NK-92 (cell line): ENCODE measurements around the gene GPM6B.

ENCODE experiments used
- DNase-seq: peaks from one replicate; lab custom pipeline; 2025; ENCODE audit not compliant: unreplicated experiment; lab: John Stamatoyannopoulos, UW

The GPM6B gene, protein sequence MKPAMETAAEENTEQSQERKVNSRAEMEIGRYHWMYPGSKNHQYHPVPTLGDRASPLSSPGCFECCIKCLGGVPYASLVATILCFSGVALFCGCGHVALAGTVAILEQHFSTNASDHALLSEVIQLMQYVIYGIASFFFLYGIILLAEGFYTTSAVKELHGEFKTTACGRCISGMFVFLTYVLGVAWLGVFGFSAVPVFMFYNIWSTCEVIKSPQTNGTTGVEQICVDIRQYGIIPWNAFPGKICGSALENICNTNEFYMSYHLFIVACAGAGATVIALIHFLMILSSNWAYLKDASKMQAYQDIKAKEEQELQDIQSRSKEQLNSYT

DNA sequence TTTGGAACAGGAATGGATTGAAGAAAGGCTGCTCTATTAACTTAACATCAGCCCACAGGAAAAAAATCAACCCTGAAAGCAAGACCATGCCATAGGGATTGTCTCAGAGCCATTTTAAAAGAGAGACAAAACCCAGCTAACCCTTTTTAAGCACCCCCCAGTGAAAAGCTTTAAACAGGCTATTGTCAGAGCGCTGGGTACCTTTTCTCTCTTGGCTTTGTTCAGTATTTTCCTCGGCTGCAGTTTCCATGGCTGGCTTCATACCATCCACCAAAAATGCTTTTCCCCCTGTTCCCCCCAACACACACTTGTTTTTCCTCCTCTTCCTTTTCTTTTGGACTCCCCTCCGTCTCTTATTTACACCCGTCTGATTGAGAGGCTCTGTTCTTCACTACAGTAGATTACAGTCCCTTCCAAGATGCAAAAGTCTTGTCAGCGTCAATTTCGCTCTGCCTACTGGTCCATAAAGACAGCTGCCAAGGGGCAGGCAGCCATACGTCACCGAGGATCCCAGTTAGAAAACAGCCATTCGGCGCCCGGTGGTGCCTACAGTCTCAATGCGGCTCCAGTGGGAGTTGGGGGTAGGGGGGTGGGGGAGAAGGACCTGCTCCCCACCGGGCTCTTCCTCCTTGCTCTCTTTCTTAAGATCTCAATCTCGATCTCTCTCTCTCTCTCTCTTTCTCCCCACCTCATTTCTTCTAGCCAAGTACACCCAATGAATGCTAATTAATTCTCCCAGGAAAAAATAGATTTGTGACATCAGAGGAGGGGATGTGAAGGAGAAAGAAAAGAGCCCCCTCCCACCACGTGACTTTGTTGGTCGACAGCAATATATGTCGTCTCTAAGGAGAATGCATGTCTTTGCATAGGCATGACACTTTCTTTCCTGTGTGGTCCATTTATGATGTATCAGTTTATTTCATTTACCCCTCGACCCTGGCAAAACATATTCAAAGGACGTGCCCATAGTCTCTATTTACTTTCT lies at the start of gene GPM6B:
TSS of gene GPM6B (minus strand) at position 451 of the 985 bp plus-strand sequence. CDS start at position 262, 189 bp downstream.
- no peak for DNase-seq

DNA sequence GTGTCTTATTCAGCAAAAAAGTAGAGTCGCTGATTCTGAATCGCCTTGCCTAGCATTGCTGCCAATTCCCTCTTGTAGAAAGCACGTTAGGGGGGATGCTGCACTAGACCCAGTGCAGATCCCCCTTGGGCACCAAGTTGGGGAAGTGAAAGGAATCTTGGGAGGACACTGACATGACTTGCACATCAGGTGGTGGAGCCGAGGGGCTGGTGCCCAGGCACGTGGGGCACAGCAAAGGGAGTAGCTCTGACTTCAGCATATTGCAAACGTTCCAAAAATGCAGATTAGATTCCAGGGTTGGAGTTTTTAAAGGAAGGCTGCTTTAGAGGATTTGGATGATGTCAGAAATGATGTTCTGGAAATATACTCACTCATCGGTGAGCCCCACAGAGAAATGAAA lies 47.4 kb upstream of the GPM6B start:
- no peak for DNase-seq

DNA sequence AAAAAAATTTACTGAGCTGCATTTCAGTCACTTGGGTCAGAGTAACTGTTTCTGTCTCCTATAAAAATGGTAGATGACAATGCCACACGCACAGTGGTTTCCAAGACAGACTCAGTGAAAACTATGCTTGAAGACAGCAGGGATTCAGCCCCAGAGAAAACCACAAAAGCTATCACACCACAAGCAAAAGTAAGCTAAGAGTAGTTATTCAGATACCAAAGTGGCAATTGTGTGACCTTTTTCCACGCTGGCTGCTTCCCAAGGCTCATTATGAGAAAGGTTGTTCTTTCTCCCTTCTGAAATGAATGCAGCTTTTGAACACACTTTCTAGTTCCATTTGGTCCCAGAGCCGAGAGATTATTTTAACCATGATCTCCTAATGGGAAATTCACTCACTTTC lies 46.4 kb upstream of the GPM6B start:
- no peak for DNase-seq

DNA sequence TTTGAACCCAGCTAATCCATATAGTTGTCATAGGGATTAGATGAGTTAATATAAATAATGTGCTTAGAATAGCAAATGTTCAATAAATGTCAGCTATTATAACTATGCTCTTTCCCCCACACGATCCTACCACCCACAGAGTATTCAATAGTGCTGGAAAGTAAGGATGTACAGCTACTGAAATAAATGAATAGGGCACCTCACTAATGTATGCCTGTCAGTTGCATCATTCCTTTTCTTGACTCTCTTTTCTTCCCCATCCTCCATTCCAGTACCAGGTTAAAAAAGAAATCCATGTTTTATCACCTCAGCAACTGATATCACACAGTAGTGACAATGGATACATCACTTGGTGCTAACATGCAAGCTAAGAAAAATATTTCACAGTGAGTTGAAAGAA lies 42.8 kb upstream of the GPM6B start:
- DNase-seq, result no peak

DNA sequence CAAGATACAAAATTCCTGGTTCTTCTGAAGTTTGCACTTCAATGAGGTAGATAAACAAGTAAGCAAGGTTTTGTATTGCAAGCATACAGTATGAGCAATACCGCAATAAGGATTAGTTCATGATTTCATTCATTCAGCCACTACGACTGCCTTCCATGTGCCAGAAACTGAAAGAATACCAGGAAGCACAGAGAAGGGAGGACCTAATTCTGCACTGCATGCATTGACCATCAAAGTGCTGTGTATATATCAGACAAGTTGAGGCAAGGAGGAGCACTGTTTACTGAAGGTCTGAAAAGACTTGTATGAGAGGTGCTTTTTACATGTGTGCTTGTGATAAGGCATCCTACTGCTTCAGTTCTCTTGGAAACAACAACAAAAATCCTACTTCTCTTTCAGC lies 40.9 kb upstream of the GPM6B start:
- DNase-seq, result no peak

DNA sequence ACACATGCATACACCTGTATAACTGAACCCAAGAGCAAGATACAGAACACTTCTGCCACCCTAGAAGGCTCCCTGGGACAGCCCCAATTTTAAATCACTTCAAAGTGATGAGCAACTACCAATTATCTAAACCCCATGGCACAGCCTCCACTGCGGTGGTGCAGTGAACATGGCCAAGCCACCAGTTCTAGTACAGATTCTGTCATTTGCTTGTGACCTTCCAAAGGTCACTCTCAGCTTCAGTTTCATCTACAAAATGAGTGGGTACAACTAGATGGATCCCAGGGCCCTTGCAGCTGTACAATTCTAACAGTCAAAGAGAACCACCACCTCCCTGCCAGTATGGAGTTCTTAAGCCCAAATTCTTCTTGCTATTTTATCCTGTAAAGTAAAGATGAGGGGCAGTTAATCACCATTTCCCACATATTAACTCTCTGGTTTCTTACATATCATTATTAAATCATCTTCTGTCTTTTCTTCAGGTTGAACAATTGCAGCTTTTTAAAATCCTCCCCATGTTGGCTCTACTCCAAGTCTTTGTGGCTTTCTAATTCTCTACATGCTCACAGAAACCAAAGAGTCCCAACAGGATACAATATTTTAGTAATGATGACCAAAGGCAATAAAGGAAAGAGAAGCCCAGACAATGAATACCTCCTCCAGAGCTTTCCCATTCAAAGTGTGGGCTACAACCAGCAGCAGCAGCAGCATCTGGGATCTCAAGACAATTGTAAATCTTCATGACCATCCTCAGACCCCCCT lies 39.0 kb upstream of the GPM6B start:
- no peak for DNase-seq

DNA sequence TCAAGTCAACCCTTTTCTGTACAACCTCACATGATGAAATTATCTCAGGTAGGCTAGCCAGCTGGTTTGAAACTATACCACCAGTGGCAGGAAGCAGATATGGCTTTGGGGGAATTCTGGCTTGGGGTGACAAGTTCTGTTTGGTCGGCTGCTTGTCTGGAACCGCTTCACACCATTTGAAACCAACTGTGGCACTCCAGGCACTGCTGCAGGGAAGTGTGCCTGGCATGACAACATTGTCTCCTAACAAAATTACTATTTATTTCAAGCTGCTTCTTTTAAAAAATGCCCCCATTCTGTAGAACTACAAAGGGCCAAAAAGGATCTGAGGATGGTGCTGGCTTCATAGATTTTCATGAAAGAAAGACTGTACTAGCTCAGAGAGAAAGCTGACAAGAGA lies 37.1 kb upstream of the GPM6B start:
- no peak for DNase-seq

DNA sequence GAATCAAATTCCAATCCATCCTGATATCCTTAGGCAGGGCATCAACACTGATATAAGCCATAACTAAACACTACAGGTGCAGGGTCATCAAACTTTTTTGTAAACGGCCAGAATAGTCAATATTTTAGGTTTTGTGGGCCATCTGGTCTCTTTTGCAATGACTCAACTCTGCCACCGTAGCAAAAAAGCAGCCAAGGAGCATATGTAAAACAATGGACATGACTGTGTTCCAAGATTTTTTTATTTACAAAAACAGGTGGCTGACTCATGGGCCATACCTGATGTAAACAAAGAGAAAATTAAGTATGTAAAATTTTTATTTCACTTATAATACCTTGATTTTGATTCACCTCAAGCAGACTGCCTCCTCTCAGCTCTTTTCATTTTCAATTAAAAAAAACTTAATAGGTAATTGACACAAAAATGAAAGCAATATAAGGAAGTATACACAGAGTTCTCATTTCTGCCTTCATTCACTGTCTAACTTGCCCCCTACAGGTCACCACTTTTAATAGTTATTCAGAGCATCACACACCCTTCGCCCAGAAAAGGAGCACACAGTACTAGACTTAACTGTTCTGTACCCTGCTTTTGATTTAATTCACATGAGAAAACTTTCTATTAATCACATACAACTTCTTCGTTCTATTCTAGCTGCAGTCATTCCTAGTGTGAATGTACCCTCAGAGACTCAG lies 35.3 kb upstream of the GPM6B start:
- no peak for DNase-seq

DNA sequence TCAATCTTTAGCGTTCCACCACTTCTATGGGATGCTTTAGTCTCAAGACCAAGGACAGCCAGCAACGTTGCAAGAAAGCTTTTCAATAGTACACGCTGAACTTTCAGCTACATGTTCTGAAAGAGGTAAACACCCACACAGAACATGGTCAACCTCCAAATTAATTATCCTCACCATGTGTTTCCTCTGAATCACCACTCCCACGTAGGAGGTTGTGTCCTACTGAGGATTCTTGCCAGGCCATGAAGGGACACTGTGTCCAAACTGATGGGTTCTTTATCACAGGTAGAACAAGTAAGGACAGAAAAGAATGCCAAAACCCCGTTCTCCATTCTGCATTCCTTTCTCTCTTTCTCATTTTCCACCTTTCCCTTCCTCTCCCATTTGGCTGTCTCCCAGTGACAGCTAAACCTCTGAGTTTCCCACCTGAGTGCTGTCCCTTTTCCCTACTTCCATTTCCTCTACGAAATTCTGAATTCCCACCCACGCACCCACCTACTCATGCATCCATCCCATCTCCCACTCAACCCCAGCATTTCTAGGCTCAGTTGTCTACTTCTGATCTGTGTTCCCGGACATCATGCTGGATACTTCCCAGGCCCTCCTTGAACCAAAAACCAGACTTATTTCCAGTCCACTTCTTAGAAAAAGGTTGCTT lies 29.0 kb upstream of the GPM6B start:
- no peak for DNase-seq

DNA sequence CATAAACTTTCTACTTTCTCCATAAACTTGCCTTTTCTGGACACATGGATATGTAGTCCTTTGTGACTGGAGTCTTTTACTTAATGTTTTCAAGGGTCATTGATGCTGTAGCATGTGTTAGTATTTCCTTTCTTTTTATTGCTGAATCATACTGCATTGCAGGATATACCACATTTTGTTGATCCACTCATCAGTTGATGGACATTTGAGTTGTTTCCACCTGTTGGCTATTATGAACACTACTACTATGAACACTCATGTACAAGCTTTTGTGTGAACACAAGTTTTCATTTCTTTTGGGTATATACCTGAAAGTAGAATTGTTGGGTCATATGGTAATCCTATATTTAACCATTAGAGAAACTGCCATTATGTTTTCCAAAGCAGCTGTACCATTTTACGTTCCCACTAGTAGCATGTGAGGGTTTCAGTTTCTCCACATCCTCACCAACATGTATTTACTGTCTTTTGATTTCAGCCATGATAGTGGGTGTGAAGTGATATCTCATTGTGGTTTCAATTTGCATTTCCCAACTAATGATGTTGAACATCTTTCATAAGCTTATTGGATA lies 26.3 kb upstream of the GPM6B start:
- DNase-seq, result no peak

DNA sequence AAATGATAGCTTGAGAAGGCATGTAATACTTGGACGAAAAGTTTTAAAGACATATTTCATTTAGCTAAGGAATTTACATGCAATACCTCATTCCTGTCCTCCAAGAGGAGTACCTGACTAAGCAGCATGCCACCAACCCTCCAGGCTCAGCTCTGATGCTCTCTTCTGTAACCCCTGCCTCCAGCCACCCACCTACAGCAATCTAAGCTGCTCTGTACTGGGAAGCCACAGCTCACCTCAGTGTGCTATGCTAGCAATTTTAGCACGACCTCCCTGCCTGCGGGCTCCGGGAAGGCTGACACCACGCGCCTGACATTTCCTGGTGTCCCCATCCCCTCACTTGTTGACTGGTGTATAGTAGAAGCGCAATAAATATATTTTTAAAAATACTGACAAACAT lies 23.2 kb upstream of the GPM6B start:
- DNase-seq, result no peak

DNA sequence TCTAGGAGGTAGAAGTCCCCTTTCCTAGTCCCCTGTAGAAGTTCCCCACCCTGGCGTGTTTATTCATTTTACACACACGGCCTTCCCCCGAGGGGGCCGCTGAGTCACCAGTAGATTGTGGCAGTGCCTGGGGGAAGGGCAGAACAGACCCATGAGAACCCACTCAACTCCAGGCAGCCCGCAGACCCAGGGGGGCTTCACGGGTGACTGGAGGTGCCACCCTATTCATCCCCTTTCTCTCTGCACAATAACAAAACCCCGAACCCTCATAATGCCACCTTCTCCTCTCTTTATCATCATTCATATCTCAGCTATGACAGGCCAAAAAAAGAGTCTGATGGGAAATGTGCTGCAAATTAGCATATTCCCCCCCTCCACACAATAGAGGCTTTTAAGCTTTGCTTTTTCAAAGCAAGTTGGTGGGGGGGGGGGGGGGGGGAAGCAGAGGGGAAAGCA lies 20.4 kb upstream of the GPM6B start:
- no peak for DNase-seq

DNA sequence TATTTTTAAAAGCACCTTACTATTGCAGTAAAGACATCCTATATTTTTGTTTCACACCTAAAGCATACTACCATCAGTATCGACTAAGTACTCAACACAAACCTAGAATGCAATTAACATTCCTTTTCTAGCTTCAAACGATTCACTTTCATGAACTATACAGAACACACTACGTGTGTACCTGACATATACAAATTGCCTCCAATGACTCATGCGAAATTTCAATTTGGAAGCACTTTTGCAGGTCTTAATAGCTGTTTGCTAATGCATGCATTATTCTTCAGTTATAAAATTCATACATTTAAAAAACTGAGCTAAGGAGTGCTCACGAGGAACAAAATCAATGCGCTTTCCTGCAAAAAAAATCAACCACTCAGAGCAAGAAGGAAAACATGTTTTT lies 19.7 kb upstream of the GPM6B start:
- no peak for DNase-seq

DNA sequence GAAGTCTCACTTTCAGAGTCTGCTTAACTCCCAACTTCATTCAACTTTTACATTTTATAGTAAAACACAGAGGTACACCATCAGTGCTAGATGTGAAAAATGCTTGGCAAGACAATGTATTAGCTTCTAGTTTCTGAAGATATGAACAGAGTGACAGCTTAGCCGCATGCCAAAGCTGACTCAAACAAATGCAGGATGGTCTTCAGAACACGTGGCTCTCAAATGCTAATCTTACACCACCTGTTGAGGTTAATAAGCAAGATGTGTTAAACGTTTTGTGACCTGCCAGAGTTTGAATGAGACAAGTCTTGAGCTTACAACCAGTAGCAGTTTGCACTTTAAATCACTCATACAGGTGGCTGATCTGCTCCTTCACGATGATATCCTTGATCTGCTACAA lies 18.9 kb upstream of the GPM6B start:
- no peak for DNase-seq

DNA sequence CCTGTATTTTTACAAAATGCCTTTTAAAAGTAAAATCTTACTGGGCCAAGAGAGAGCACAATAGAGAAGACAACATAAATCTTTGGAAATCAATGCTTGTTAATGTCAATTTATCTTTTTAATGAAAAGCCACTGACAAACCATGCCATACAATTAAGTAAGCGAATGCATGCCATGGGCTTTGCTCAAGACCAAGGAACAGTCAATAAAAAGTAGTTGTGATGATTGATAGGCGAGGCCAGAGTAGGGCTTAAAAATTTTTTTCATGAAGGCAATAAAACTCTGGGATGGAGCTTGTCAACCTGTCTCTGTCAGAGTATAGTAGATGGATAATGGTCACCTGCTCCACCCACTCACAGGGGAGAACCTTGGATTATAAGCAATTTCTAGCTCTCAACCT lies 17.5 kb upstream of the GPM6B start:
- DNase-seq, result no peak

DNA sequence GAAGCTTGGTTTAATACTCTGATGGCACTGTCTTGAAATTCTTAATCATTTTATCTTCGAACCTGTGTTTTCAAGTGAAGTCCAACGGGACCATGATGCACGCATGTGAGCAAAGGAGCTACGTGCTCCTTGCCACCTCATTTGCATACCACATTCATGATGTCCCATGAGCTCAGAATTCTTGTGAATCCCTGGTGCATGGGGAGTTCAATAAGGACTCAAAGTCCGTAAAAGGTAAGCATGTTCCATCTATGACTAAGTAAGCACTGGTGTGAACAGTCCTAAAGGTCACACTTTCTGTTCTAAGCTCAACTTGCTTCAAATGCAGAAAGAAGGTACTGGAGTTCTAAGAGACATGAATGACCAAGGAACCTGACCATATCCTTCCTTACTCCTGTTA lies 13.1 kb upstream of the GPM6B start:
- no peak for DNase-seq

DNA sequence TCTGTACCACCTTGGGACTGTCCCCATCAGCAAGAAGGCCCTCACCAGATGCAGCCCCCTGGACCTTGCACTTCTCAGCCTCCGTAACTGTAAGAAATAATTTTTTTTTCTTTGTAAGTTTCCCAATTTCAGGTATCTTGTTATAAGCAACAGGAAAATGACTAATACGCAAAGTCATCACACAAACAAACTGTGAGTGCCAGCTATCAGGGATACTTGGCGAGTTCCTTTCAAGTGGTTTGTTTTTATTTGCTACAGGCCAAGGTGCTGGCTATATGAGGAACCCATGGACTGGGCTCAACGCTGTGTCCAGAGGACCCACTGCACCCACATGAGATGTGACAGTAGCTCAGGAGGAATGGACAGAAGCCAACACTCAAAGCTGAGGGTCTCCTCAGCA lies 11.5 kb upstream of the GPM6B start:
- DNase-seq, result no peak

DNA sequence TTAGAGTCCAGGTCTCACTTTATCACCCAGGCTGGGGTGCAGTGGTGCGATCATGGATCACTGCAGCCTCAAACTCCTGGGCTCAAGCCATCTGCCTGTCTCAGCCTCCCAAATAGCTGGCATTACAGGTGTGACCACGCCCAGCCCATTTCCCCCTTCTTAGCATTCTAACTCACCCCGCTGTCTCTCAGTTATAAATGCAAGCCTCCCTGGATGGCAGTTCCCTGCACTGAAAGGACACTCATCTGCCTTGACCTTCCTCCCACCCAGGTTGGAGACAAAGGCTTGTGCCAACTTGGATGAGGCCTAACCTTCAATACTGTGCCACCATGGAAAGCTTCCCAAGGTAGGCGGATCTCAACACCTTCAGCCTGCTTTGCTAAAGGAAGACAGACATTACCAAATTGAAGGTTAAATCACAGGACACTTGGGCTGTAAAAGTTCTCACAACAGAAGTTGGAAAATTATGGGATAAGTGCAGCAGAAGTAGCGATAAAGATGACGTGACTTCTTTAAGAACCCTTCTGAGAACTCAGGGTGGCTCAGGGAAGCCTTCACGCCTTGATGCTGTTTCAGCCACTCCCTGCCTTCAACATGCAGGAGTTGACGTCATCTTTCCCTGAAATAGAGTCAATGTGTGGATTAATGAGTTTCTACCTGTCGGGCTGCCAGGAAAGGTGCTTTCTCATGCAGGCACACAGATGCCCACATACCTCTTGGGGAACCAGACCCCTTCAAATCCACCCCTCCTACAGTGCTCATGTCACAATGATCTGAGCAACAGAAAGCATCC lies 10.6 kb upstream of the GPM6B start:
- no peak for DNase-seq

DNA sequence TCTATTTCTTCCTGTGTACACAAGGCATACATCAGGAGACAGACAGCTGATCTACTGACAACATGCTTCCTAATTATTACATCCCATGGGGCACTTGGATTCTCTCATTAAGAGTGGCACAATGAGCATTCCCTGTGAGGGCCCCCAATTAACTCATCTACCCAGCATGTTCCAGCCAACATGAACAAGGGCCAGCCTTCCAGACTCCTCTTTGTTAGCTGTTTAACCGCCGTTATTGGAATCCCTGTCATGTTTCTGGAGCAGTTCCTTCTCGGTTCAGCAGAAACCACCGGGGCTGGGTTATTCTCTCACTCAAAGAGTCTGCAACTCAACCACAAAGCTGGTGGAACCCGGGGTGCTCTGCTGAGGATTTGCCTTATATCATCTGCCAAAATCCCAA lies 9.9 kb upstream of the GPM6B start:
- DNase-seq, result no peak
